Left forelimb (tissue), 1 donor: ENCODE data around the gene TEX19.
"Not testable (repeated sequence)": the region's sequence is repeated elsewhere in the genome, so short reads cannot be mapped to it uniquely, and the experiment has no call there.

Experiments
- DNase-seq: peaks from one replicate; pipeline ENCODE4 v3.0.0-alpha.2; 2018; ENCODE audit warnings: low spot score

TEX19 gene

GRCh38 chr17:82356845-82357355 is 2.1 kb upstream of the TEX19 start:
- DNase-seq: no peak

GRCh38 chr17:82357394-82357793 is 1.7 kb upstream of the TEX19 start:
- DNase-seq: no peak

GRCh38 chr17:82359451-82360074 is 516 bp downstream of the TEX19 start:
- not testable (repeated sequence) for DNase-seq

GRCh38 chr17:82361885-82362633 is 3.0 kb downstream of the TEX19 start:
- DNase-seq: no peak

- no peak for DNase-seq
Measured at GRCh38 chr17:82365606-82366295, 6.7 kb downstream of the TEX19 start.

GRCh38 chr17:82366749-82367148 is 7.7 kb downstream of the TEX19 start:
- DNase-seq: no peak

GRCh38 chr17:82367724-82368524 is 8.9 kb downstream of the TEX19 start:
- no peak for DNase-seq

- no peak for DNase-seq
Measured at GRCh38 chr17:82369211-82369610, 10.2 kb downstream of the TEX19 start.

- no peak for DNase-seq
Measured at GRCh38 chr17:82370471-82371332, 11.7 kb downstream of the TEX19 start.

- no peak for DNase-seq
Measured at GRCh38 chr17:82371333-82372248, 12.5 kb downstream of the TEX19 start, which contains the start of gene UTS2R. Gene UTS2R, plus strand, starts transcription at chr17:82371765. Its CDS starts 2,560 bp downstream, at chr17:82374325.

- DNase-seq: no peak
Measured at GRCh38 chr17:82372249-82373071, 13.4 kb downstream of the TEX19 start.

- DNase-seq: not testable (repeated sequence)
Measured at GRCh38 chr17:82373072-82373452, 14.0 kb downstream of the TEX19 start.

- DNase-seq: no peak
Measured at GRCh38 chr17:82373731-82374625, 14.9 kb downstream of the TEX19 start.

- DNase-seq: no peak
Measured at GRCh38 chr17:82374626-82375331, 15.7 kb downstream of the TEX19 start.

GRCh38 chr17:82375359-82376041 is 16.5 kb downstream of the TEX19 start:
- DNase-seq: no peak

GRCh38 chr17:82376042-82376730 is 17.1 kb downstream of the TEX19 start:
- DNase-seq: no peak
